ENCODE measurements around the gene RPL12.

DNA sequence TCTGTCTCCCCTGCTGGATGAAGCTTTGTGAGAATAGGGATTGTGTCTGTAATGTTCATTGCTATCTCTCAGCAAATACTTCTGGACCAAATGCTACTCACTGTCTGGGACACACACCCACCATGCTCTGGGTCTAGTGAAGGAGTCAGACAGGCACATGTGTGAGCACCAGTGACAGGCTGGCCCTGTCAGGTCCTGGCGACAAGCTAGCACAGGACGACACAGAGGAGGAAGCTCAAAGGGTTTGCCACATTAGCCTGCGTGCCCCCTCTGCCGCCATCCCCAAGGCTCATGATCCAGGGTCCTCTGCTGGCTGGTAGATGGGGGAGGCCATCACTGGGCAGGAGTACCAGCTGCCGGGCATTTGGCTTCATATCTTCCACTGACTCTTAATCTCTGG lies 23.4 kb upstream of the RPL12 start:
- no peak for TF ChIP-seq EZH2phosphoT487 (IDR thresholded peaks at IDR 0.05; ENCODE audit: insufficient read depth, low read depth)
- TF ChIP-seq EZH2 (IDR thresholded peaks at IDR 0.05; ENCODE audit: insufficient read depth, poor library complexity, severe bottlenecking): no peak

Measured in GM23248 (cell line).